GM21423 (cell line): Measurements from ENCODE around the gene CTSW.

Experiments used
- ATAC-seq: cut with Tn5 transposase; IDR thresholded peaks from one replicate; pipeline ENCODE4 v1.9.1; 2021; ENCODE audit warnings: mild to moderate bottlenecking, moderate library complexity; ENCODE audit not compliant: unreplicated experiment

CTSW gene

GRCh38 chr11:65898656-65899355 lies 19.2 kb downstream of the CTSW start:
- no peak for ATAC-seq

- no peak for ATAC-seq
Observed at GRCh38 chr11:65899356-65900124, 19.9 kb downstream of the CTSW start.

GRCh38 chr11:65900125-65900898 lies 20.7 kb downstream of the CTSW start, which contains the start of gene FOSL1:
FOSL1 (minus strand) TSS chr11:65900388; CDS start chr11:65900339, 49 bp downstream.
- peak; percentile 79 for ATAC-seq

- ATAC-seq: no peak
Observed at GRCh38 chr11:65900899-65901180, 21.2 kb downstream of the CTSW start.

- ATAC-seq: no peak
Observed at GRCh38 chr11:65903068-65903481, 23.4 kb downstream of the CTSW start.

- no peak for ATAC-seq
Observed at GRCh38 chr11:65903715-65904114, 24.1 kb downstream of the CTSW start.

- ATAC-seq: no peak
Observed at GRCh38 chr11:65906602-65907001, 27.0 kb downstream of the CTSW start.

- no peak for ATAC-seq
Observed at GRCh38 chr11:65907878-65908277, 28.2 kb downstream of the CTSW start.

GRCh38 chr11:65911682-65912568 lies 32.3 kb downstream of the CTSW start:
- no peak for ATAC-seq

- no peak for ATAC-seq
Observed at GRCh38 chr11:65912845-65913244, 33.2 kb downstream of the CTSW start.

GRCh38 chr11:65915101-65915820 lies 35.6 kb downstream of the CTSW start:
- ATAC-seq: no peak

- ATAC-seq: no peak
Observed at GRCh38 chr11:65915821-65916251, 36.2 kb downstream of the CTSW start.

GRCh38 chr11:65916391-65916790 lies 36.8 kb downstream of the CTSW start:
- ATAC-seq: no peak

- no peak for ATAC-seq
Observed at GRCh38 chr11:65917077-65917433, 37.4 kb downstream of the CTSW start.

GRCh38 chr11:65917434-65918210 lies 38.0 kb downstream of the CTSW start:
- ATAC-seq: no peak

- peak; percentile 52 for ATAC-seq
Observed at GRCh38 chr11:65918211-65919140, 38.8 kb downstream of the CTSW start, which contains the start of gene C11orf68. C11orf68 (minus strand) TSS chr11:65919062; CDS start chr11:65919031, 31 bp downstream.

GRCh38 chr11:65919141-65919572 lies 39.5 kb downstream of the CTSW start, which contains the start of gene DRAP1:
DRAP1 (plus strand) TSS chr11:65919426; CDS start chr11:65919502, 76 bp downstream.
- ATAC-seq: peak; percentile 87
